GOT3 (cell line): ENCODE data around the gene SLC26A11.
"Not testable (repeated sequence)": the region's sequence is repeated elsewhere in the genome, so short reads cannot be mapped to it uniquely, and the experiment has no call there.

Source experiments
- DNase-seq: peaks from one replicate; lab custom pipeline; 2025; ENCODE audit warnings: mixed read lengths; lab: John Stamatoyannopoulos, UW

The SLC26A11 gene

GRCh38 chr17:80262291-80262690 lies 42.1 kb downstream of the SLC26A11 start:
- no peak for DNase-seq

- no peak for DNase-seq
These were observed 42.6 kb downstream of the SLC26A11 start for GRCh38 chr17:80262775-80263244.

GRCh38 chr17:80263253-80264204 lies 43.3 kb downstream of the SLC26A11 start:
- DNase-seq, result no peak

GRCh38 chr17:80264205-80265075 lies 44.2 kb downstream of the SLC26A11 start:
- no peak for DNase-seq

DNA sequence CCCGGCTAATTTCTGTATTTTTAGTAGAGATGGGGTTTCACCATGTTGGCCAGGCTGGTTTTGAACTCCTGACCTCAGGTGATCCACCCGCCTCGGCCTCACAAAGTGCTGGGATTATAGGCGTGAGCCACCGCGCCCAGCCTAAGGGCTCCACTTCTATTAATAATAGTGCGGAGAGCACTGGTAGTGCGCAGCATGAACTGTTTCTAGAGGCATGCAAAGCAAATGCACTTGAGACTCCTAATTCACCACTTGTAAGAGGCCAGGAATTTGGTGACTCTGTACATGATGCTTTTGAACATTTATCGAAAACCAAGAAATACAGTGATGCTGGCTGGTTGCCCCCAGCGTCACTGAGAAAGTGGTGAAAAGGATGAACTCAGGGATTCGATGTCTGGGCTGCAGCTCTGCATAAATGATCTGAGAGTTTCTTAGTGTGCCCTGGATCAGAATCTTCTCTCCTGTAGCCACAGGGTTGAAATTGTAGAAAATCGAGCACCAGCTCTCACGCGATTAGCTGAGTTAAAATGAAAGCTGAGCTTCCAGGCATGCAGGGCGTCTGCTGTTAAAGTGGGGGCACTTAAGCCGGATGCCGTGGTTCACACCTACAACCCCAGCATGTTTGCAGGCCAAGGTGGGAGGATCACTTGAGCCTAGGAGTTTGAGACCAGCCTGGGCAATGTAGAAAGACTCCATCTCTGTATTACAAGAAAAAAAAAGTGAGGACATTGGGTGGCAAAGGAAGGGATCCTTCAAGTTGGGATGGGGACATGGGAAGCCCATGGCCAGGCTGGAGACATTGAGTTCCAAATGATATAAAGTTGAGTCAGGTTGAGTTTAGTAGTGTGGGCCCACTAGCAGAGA lies 45.2 kb downstream of the SLC26A11 start:
- no peak for DNase-seq

- no peak for DNase-seq
These were observed 47.2 kb downstream of the SLC26A11 start for GRCh38 chr17:80267391-80267790.

- DNase-seq, result no peak
These were observed 48.2 kb downstream of the SLC26A11 start for GRCh38 chr17:80268427-80268826.

DNA sequence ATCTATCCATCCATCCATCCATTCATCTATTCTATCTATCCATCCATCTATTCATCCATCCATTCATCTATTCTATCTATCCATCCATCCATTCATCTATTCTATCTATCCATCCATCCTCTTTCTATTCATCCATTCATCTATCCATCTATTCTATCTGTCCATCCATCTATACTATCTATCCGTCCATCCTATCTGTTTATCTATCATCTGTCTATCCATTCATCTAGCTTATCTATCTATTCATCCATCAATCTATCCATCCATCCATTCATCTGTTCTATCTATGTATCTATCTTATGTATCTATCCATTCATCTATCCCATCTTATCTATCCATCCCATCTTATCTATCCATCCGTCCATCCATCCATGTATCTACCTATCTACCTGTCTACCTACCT lies 49.2 kb downstream of the SLC26A11 start:
- DNase-seq, result no peak

GRCh38 chr17:80270104-80270503 lies 49.9 kb downstream of the SLC26A11 start:
- no peak for DNase-seq

DNA sequence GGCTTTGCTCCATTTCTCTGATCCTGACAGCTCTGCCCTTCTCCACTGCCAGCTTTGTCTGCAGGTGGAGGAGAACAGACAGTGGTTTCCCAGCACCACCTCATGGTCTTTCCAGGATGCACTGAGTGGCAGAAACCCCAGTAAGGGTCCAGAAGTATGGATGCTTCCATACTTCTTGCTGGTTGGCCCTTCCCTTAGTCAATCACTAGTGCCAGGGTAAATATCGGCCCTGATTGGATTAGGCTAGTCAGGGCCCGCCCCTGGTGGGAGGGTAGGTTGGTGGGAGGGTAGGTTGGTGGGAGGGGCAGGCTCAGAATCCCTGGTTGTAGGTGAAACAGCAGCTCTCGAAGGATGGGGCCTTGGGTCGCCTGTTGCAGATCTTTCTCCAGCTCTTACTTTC lies 50.6 kb downstream of the SLC26A11 start:
- DNase-seq, result no peak

GRCh38 chr17:80272366-80272765 lies 52.1 kb downstream of the SLC26A11 start:
- no peak for DNase-seq

GRCh38 chr17:80274331-80274730 lies 54.1 kb downstream of the SLC26A11 start:
- no peak for DNase-seq

DNA sequence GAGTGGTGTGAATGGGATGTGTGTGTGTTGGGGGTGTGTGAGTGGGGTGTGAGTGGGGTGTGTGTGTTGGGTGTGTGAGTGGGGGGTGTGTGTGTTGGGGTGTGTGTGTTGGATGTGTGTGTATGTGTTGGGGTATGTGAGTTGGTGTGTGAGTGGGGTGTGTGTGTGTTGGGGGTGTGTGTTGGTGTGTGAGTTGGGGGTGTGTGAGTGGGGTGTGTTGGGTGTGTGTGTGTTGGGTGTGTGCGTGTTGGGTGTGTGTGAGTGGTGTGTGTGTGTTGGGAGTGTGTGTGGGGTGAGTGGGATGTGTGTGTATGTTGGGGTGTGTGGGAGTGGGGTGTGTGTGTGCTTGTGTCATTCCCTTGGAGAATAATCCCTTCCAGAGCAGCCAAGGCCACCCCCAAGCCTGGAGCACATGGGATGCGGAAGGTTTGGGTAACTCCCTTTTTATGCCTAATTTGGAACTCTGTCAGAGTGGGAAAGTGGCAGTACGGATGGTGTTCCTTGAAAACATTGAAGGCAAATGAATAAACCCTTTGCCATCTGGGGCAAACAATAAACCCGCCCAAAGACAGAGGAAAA lies 54.7 kb downstream of the SLC26A11 start:
- no peak for DNase-seq

- DNase-seq, result not testable (repeated sequence)
These were observed 55.6 kb downstream of the SLC26A11 start for GRCh38 chr17:80275857-80276256.

GRCh38 chr17:80277751-80278671 lies 57.8 kb downstream of the SLC26A11 start:
- DNase-seq, result no peak

- no peak for DNase-seq
These were observed 59.7 kb downstream of the SLC26A11 start for GRCh38 chr17:80279895-80280294.

GRCh38 chr17:80281516-80281915 lies 61.3 kb downstream of the SLC26A11 start:
- no peak for DNase-seq

DNA sequence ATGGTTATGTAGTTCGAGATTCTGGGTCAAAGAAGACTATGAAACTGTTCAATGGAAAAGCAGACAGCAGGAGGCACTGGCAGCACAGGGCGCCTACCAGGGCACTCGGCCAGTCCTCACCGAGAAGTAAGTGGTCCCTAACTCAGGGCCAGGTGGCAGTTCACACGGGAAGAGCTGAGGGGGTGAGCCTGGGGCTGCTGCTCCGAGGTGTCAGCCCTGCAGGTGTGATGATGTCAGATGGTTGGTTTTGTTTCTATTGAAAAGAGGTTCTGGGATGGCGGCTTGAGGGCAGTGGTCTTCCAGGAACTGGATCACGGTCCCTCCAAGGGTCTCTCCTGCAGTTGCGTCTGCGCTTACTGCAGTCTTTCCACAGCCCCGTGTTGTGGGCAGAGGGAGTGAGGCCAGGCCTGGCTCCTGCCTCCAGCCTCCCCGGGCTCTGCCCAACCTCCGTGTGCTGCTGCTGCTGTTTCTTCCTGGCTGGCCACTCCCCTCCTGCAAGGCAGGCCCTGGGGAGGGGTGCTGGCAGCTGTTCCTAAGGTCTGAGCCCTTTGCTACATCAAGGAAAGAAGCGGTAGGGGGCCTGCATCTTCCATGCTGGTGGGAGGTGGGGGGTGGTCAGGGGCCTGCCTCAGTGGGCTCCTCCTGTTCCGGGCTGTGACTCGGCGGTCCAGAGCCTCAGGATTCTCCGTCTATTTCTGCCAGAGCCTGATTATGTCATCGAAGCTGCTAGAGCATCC lies 63.1 kb downstream of the SLC26A11 start:
- no peak for DNase-seq

- no peak for DNase-seq
These were observed 64.4 kb downstream of the SLC26A11 start for GRCh38 chr17:80284631-80285030.
